PC-9 (cell line): ENCODE data around the gene SLCO2A1. TPM values are rescaled to one million over a fixed set of nuclear protein-coding genes. Genes with fewer than 3 reads are reported as not detected.

Source experiments
- BruUV-seq: library from RNA; stranded (reverse); fragments of 400-500 nt; replicated peaks from 2 replicates; lab custom pipeline; 2021; lab: Mats Ljungman, UMichigan
- CTCF ChIA-PET: fragments of 300-600 bp; sonication (Branson Sonifier 250); formaldehyde crosslinking; loops from one replicate; lab custom pipeline; 2022; ENCODE audit warnings: antibody characterized with exemption; lab: Charles Lee
- POLR2A ChIA-PET: fragments of 300-600 bp; sonication (Branson Sonifier 250); formaldehyde crosslinking; loops from one replicate; lab custom pipeline; 2022; ENCODE audit warnings: antibody characterized with exemption; ENCODE audit not compliant: unreplicated experiment; lab: Charles Lee
- DNase-seq, 2 experiments: peaks; one replicate each; pipeline versions ENCODE4 v3.0.0 to v3.0.0-alpha.2; 2015 to 2022; ENCODE audit warnings: mixed read lengths in 1 of 2
- H2AFZ ChIP-seq: fragments of 200-600 bp; sonication (generic); 2 replicates; pipeline ENCODE4 v1.8.1; 2017; ENCODE audit warnings: antibody characterized with exemption
- H3F3A ChIP-seq: fragments of 200-600 bp; sonication (generic); 2 replicates; pipeline ENCODE4 v1.8.1; 2017; ENCODE audit warnings: antibody characterized with exemption, mild to moderate bottlenecking, low read depth; ENCODE audit not compliant: insufficient read depth
- H3K27ac ChIP-seq: fragments of 200-600 bp; sonication (generic); 2 replicates; pipeline ENCODE4 v1.6.1; 2016; ENCODE audit warnings: mixed run types
- H3K27me3 ChIP-seq: fragments of 200-600 bp; sonication (generic); 2 replicates; pipeline ENCODE4 v1.6.1; 2016; ENCODE audit warnings: low read depth, mixed run types; ENCODE audit not compliant: insufficient read depth
- H3K36me3 ChIP-seq: fragments of 200-600 bp; sonication (generic); 2 replicates; pipeline ENCODE4 v1.6.1; 2016; ENCODE audit warnings: low read depth, mixed run types
- H3K4me1 ChIP-seq: fragments of 200-600 bp; sonication (generic); replicated peaks from 2 replicates; pipeline ENCODE4 v1.6.1; 2016; ENCODE audit warnings: mixed run types; ENCODE audit not compliant: insufficient read depth
- H3K4me2 ChIP-seq: fragments of 200-600 bp; sonication (generic); 2 replicates; pipeline ENCODE4 v1.6.1; 2017; ENCODE audit warnings: mixed run types
- H3K4me3 ChIP-seq: fragments of 200-600 bp; sonication (generic); 2 replicates; pipeline ENCODE4 v1.6.1; 2016; ENCODE audit warnings: mixed run types
- H3K79me2 ChIP-seq: fragments of 200-600 bp; sonication (generic); 2 replicates; pipeline ENCODE4 v1.6.1; 2017; ENCODE audit warnings: low read depth, mixed run types
- H3K9me2 ChIP-seq: fragments of 200-600 bp; sonication (generic); 2 replicates; pipeline ENCODE4 v1.8.1; 2017; ENCODE audit warnings: mild to moderate bottlenecking; ENCODE audit not compliant: insufficient read depth
- H3K9me3 ChIP-seq: fragments of 200-600 bp; sonication (generic); 2 replicates; pipeline ENCODE4 v1.8.1; 2016; ENCODE audit warnings: low read depth; ENCODE audit not compliant: insufficient read depth
- H4K20me1 ChIP-seq: fragments of 200-600 bp; sonication (generic); 2 replicates; pipeline ENCODE4 v1.8.1; 2017; ENCODE audit not compliant: insufficient read depth
- CTCF ChIP-seq: fragments of 200-600 bp; sonication (generic); conservative IDR thresholded peaks from 2 replicates; pipeline ENCODE4 v1.6.1; 2017; ENCODE audit warnings: mixed run types, antibody characterized with exemption, mild to moderate bottlenecking, moderate library complexity
- EZH2 ChIP-seq: fragments of 200-600 bp; sonication (generic); IDR thresholded peaks from 2 replicates; pipeline ENCODE4 v1.8.0; 2017; ENCODE audit warnings: antibody characterized with exemption, low read depth
- intact Hi-C: fragments of 100-400 bp; cut with micrococcal nuclease; formaldehyde crosslinking; loops from one replicate; pipeline ENCODE4 v1.10.0; 2022; ENCODE audit not compliant: unreplicated experiment
- total RNA-seq: library from RNA; stranded (reverse); gene quantifications from 2 replicates; pipeline ENCODE4 v1.2.3, GENCODE V29; 2021

The SLCO2A1 gene
- total RNA-seq, 1 experiment from 2014 or later: 0.44 TPM

- Histone ChIP-seq H3K4me2 (no peak overlapping the region), H3K27me3 (no peaks in the 10 kb centered on the region), H3K36me3 (no peaks in the 10 kb centered on the region), H3K79me2 (no peaks in the 10 kb centered on the region), H3F3A (no peaks in the 10 kb centered on the region), H3K4me3 (no peak overlapping the region), H3K9me2 (no peaks in the 10 kb centered on the region), H3K4me1 (no peaks in the 10 kb centered on the region), H3K27ac (no peak overlapping the region), H4K20me1 (no peaks in the 10 kb centered on the region), H2AFZ (no peak overlapping the region), H3K9me3 (no peaks in the 10 kb centered on the region)
- ChIA-PET POLR2A (no interaction called here), CTCF (no interaction called here)
- DNase-seq: no peak
- intact Hi-C loops: no loop called here
- TF ChIP-seq CTCF: no peak
- no peak for TF ChIP-seq EZH2
- no TSS peak for BruUV-seq
Observed at GRCh38 chr3:134028486-134029255, 1.1 kb downstream of the SLCO2A1 start.

- no peak overlapping the region for H3K4me2 ChIP-seq
- intact Hi-C loops: no loop called here
- ChIA-PET POLR2A (interaction anchor here (0.5 to 0.7 kb wide), 2 partner anchors 177 to 347 kb away, joined by 3 to 7 read pairs; partner anchors contain the start of gene AMOTL2), CTCF (no interaction called here)
- H3K9me2 ChIP-seq: no peaks in the 10 kb centered on the region
- H2AFZ ChIP-seq: no peak overlapping the region
- H3F3A ChIP-seq: no peaks in the 10 kb centered on the region
- H3K9me3 ChIP-seq: no peaks in the 10 kb centered on the region
- no peaks in the 10 kb centered on the region for H3K79me2 ChIP-seq
- H3K4me1 ChIP-seq: no peaks in the 10 kb centered on the region
- no peaks in the 10 kb centered on the region for H4K20me1 ChIP-seq
- H3K36me3 ChIP-seq: no peaks in the 10 kb centered on the region
- BruUV-seq: no TSS peak
- TF ChIP-seq CTCF (no peak), EZH2 (no peak)
- no peak overlapping the region for H3K4me3 ChIP-seq
- H3K27ac ChIP-seq: no peak overlapping the region
- DNase-seq: peak in 1 of 2 experiments; percentile 68
- no peaks in the 10 kb centered on the region for H3K27me3 ChIP-seq
Observed at GRCh38 chr3:134027631-134028030, 2.1 kb downstream of the SLCO2A1 start.

- TF ChIP-seq EZH2 (no peak), CTCF (no peak)
- no peak for DNase-seq
- intact Hi-C loops: no loop called here
- Histone ChIP-seq H3K9me2 (no peaks in the 10 kb centered on the region), H3K9me3 (no peaks in the 10 kb centered on the region), H3F3A (no peaks in the 10 kb centered on the region), H3K4me2 (no peak overlapping the region), H3K27me3 (no peaks in the 10 kb centered on the region), H3K36me3 (no peaks in the 10 kb centered on the region), H3K4me3 (no peak overlapping the region), H2AFZ (no peak overlapping the region), H3K4me1 (no peaks in the 10 kb centered on the region), H3K79me2 (no peaks in the 10 kb centered on the region), H4K20me1 (no peaks in the 10 kb centered on the region), H3K27ac (no peak overlapping the region)
- CTCF ChIA-PET: no interaction called here
- POLR2A ChIA-PET: no interaction called here
- BruUV-seq: no TSS peak
Observed at GRCh38 chr3:134020135-134020680, 9.5 kb downstream of the SLCO2A1 start.
